H9 (cell line): ENCODE results near the gene SAMMSON. TPM values are rescaled to one million over a fixed set of nuclear protein-coding genes. Genes with fewer than 3 reads are reported as not detected.

ENCODE experiments used
- DNase-seq: peaks from one replicate; pipeline ENCODE4 v3.0.0-alpha.2; 2017
- H2AFZ ChIP-seq: one replicate; pipeline ENCODE4 v1.6.1; 2013; ENCODE audit warnings: mild to moderate bottlenecking, low read length, control low read depth, moderate library complexity
- H2AK5ac ChIP-seq: 2 replicates; pipeline ENCODE4 v1.6.1; 2013; ENCODE audit warnings: low read length, control low read depth, mixed read lengths; ENCODE audit not compliant: insufficient read length
- H2BK120ac ChIP-seq: one replicate; pipeline ENCODE4 v1.6.1; 2013; ENCODE audit warnings: low read depth, mild to moderate bottlenecking, low read length, control low read depth, inconsistent platforms; ENCODE audit not compliant: poor library complexity, severe bottlenecking
- H2BK12ac ChIP-seq: 2 replicates; pipeline ENCODE4 v1.6.1; 2013; ENCODE audit warnings: low read length, control low read depth, mixed read lengths, low read depth; ENCODE audit not compliant: insufficient read length
- H2BK15ac ChIP-seq: 2 replicates; pipeline ENCODE4 v1.6.1; 2013; ENCODE audit warnings: low read depth, low read length, control low read depth
- H2BK20ac ChIP-seq: one replicate; pipeline ENCODE4 v1.6.1; 2013; ENCODE audit warnings: low read depth, mild to moderate bottlenecking, low read length, control low read depth, inconsistent platforms; ENCODE audit not compliant: poor library complexity, severe bottlenecking
- H2BK5ac ChIP-seq: 2 replicates; pipeline ENCODE4 v1.6.1; 2013; ENCODE audit warnings: low read length, control low read depth, mixed read lengths; ENCODE audit not compliant: insufficient read length
- H3K14ac ChIP-seq: 2 replicates; pipeline ENCODE4 v1.6.1; 2013; ENCODE audit warnings: low read length, control low read depth; ENCODE audit not compliant: insufficient read depth
- H3K18ac ChIP-seq: 2 replicates; pipeline ENCODE4 v1.6.1; 2013; ENCODE audit warnings: low read depth, mild to moderate bottlenecking, mixed read lengths, low read length, control low read depth; ENCODE audit not compliant: insufficient read length
- H3K23ac ChIP-seq: 2 replicates; pipeline ENCODE4 v1.6.1; 2013; ENCODE audit warnings: low read length, control low read depth, mixed read lengths, low read depth; ENCODE audit not compliant: insufficient read length
- H3K23me2 ChIP-seq: 2 replicates; pipeline ENCODE4 v1.6.1; 2013; ENCODE audit warnings: low read depth, mild to moderate bottlenecking, mixed read lengths, low read length, control low read depth; ENCODE audit not compliant: insufficient read length, poor library complexity, severe bottlenecking
- H3K27ac ChIP-seq: 2 replicates; pipeline ENCODE4 v1.5.1; 2013; ENCODE audit warnings: low read length, control low read depth, mixed read lengths, low read depth; ENCODE audit not compliant: insufficient read length
- H3K27me3 ChIP-seq: 2 replicates; pipeline ENCODE4 v1.6.1; 2013; ENCODE audit warnings: low read length, control low read depth, inconsistent platforms; ENCODE audit not compliant: insufficient read depth
- H3K4ac ChIP-seq: 2 replicates; pipeline ENCODE4 v1.6.1; 2013; ENCODE audit warnings: low read depth, mild to moderate bottlenecking, control low read depth, inconsistent platforms, low read length, moderate library complexity
- H3K4me1 ChIP-seq: 2 replicates; pipeline ENCODE4 v1.6.1; 2013; ENCODE audit warnings: low read length, control low read depth, inconsistent platforms; ENCODE audit not compliant: insufficient read depth
- H3K4me2 ChIP-seq: 2 replicates; pipeline ENCODE4 v1.6.1; 2013; ENCODE audit warnings: low read length, control low read depth, mixed read lengths; ENCODE audit not compliant: insufficient read length, insufficient read depth
- H3K56ac ChIP-seq: 2 replicates; pipeline ENCODE4 v1.6.1; 2013; ENCODE audit warnings: low read depth, mild to moderate bottlenecking, mixed read lengths, low read length, control low read depth; ENCODE audit not compliant: insufficient read length
- H3K79me1 ChIP-seq: 2 replicates; pipeline ENCODE4 v1.6.1; 2013; ENCODE audit warnings: low read depth, mild to moderate bottlenecking, moderate library complexity, low read length, control low read depth, inconsistent platforms; ENCODE audit not compliant: insufficient read depth, poor library complexity, severe bottlenecking
- H3K79me2 ChIP-seq: 2 replicates; pipeline ENCODE4 v1.6.1; 2013; ENCODE audit warnings: low read length, control low read depth, inconsistent platforms; ENCODE audit not compliant: insufficient read depth
- H3K9ac ChIP-seq: 2 replicates; pipeline ENCODE4 v1.6.1; 2013; ENCODE audit warnings: low read length, control low read depth, mixed read lengths; ENCODE audit not compliant: insufficient read length; ENCODE audit errors: extremely low read depth
- H3K9me3 ChIP-seq: one replicate; pipeline ENCODE4 v1.6.1; 2013; ENCODE audit warnings: low read depth, low read length, inconsistent platforms; ENCODE audit not compliant: control insufficient read depth
- H3T11ph ChIP-seq: one replicate; pipeline ENCODE4 v1.6.1; 2013; ENCODE audit warnings: mild to moderate bottlenecking, low read length, control low read depth, inconsistent platforms
- H4K20me1 ChIP-seq: one replicate; pipeline ENCODE4 v1.6.1; 2013; ENCODE audit not compliant: control insufficient read depth, insufficient read length, insufficient read depth
- H4K5ac ChIP-seq: 2 replicates; pipeline ENCODE4 v1.6.1; 2013; ENCODE audit warnings: low read depth, mild to moderate bottlenecking, mixed read lengths, low read length, control low read depth; ENCODE audit not compliant: insufficient read length
- H4K8ac ChIP-seq: replicated peaks from 2 replicates; pipeline ENCODE4 v1.6.1; 2013; ENCODE audit warnings: low read length, control low read depth, mixed read lengths, low read depth; ENCODE audit not compliant: insufficient read length
- H4K91ac ChIP-seq: 2 replicates; pipeline ENCODE4 v1.6.1; 2013; ENCODE audit warnings: low read depth, mild to moderate bottlenecking, moderate library complexity, mixed read lengths, low read length, control low read depth; ENCODE audit not compliant: insufficient read length
- H3K27ac Mint-ChIP-seq, 3 experiments: 2 replicates in 2 of 3; 3 replicates in 1 of 3; pipeline ENCODE4 v1.8.0; 2020 to 2021; ENCODE audit warnings: mixed read lengths in 3 of 3, mild to moderate bottlenecking in 1 of 3, moderate library complexity in 1 of 3
- H3K27me3 Mint-ChIP-seq: 2 replicates; pipeline ENCODE4 v1.8.0; 2021; ENCODE audit warnings: low read depth, mild to moderate bottlenecking, moderate library complexity, mixed read lengths
- H3K36me3 Mint-ChIP-seq, 3 experiments: 2 replicates in 2 of 3; 3 replicates in 1 of 3; pipeline ENCODE4 v1.8.0; 2020 to 2021; ENCODE audit warnings: low read depth in 3 of 3, mixed read lengths in 3 of 3; ENCODE audit not compliant: insufficient read depth in 1 of 3
- H3K4me1 Mint-ChIP-seq, 2 experiments: 2 replicates each; pipeline ENCODE4 v1.8.0; 2020; ENCODE audit warnings: mixed read lengths in 2 of 2
- H3K4me3 Mint-ChIP-seq, 2 experiments: 2 replicates in 1 of 2; 3 replicates in 1 of 2; pipeline ENCODE4 v1.8.0; 2020 to 2021; ENCODE audit warnings: mild to moderate bottlenecking in 2 of 2, mixed read lengths in 2 of 2, moderate library complexity in 1 of 2
- H3K9me3 Mint-ChIP-seq, 2 experiments: 2 replicates in 1 of 2; 3 replicates in 1 of 2; pipeline ENCODE4 v1.8.0; 2020; ENCODE audit warnings: mild to moderate bottlenecking in 2 of 2, mixed read lengths in 2 of 2, moderate library complexity in 1 of 2
- CTCF ChIP-seq: fragments of 200-600 bp; sonication (generic); conservative IDR thresholded peaks from 3 replicates; pipeline ENCODE4 v1.8.0; 2021; ENCODE audit warnings: antibody characterized with exemption, mild to moderate bottlenecking
- WGBS: extraction: QIAGEN DNeasy Blood & Tissue Kit; methylation state at CpG from one replicate; pipeline ENCODE4 v1.1.7; 2013; ENCODE audit warnings: missing lambda C conversion rate, low lambda C conversion rate, mixed read lengths; ENCODE audit not compliant: insufficient read length; ENCODE audit errors: extremely low coverage; 5-methylcytosine and 5-hydroxymethylcytosine counted together
- total RNA-seq: library from RNA; stranded (reverse); gene quantifications from 2 replicates; pipeline ENCODE4 v1.2.1, GENCODE V29; 2021

Gene SAMMSON
- total RNA-seq, 1 experiment from 2014 or later, result not detected

GRCh38 chr3:70111411-70111810 lies 111.9 kb downstream of the SAMMSON start:
- Histone ChIP-seq H3K79me2 (no peaks in the 10 kb centered on the region), H4K91ac (no peak overlapping the region), H3K18ac (no peak overlapping the region), H3T11ph (no peak overlapping the region), H4K8ac (no peak overlapping the region), H3K27ac (no peak overlapping the region), H3K4me2 (no peak overlapping the region), H4K20me1 (no peaks in the 10 kb centered on the region), H2BK12ac (no peak overlapping the region), H3K79me1 (no peaks in the 10 kb centered on the region), H3K56ac (no peak overlapping the region), H4K5ac (no peak overlapping the region), H2BK5ac (no peak overlapping the region), H2AFZ (no peak overlapping the region), H3K9me3 (no peaks in the 10 kb centered on the region), H3K23ac (no peak overlapping the region), H3K23me2 (no peaks in the 10 kb centered on the region), H3K9ac (no peak overlapping the region), H3K4ac (no peak overlapping the region), H2BK20ac (no peak overlapping the region), H2AK5ac (no peak overlapping the region), H3K27me3 (no peaks in the 10 kb centered on the region), H2BK120ac (no peak overlapping the region), H3K14ac (no peak overlapping the region), H2BK15ac (no peak overlapping the region), H3K4me1 (no peaks in the 10 kb centered on the region)
- no peak for TF ChIP-seq CTCF
- DNase-seq, result no peak
- no peak overlapping the region for H3K27ac Mint-ChIP-seq
- peaks cover 3 to 7% of the 10 kb centered on the region in 2 experiments; a peak in 3 of 4 replicates for H3K4me1 Mint-ChIP-seq
- H3K27me3 Mint-ChIP-seq, result no peaks in the 10 kb centered on the region
- H3K4me3 Mint-ChIP-seq, result no peak overlapping the region
- no peaks in the 10 kb centered on the region for H3K36me3 Mint-ChIP-seq
- no CpG with 5 or more reads among the region's 1 CpG for WGBS
- H3K9me3 Mint-ChIP-seq, result no peaks in the 10 kb centered on the region
